ENCODE results near the gene HSD17B3.

DNA sequence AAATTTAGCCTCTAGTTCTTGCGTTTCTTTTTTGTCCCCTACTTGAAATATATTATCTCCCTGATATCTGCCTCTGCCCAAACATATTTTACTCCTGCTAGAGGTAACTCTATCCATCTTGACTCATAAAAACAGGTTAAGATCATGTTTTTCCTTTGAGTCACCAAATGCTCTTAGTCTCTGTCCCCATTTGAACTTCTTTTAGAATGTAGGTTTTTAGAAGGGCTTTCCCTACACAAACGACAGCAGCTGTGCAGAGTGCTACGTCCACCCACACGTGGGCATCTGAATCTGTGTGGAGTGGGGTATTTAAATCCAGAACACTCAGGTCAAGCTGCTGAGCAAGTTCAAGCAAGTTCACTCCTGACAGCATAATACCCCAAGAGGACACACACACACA, 2.2 kb downstream of the HSD17B3 start:
- TF ChIP-seq, protein P1, sequence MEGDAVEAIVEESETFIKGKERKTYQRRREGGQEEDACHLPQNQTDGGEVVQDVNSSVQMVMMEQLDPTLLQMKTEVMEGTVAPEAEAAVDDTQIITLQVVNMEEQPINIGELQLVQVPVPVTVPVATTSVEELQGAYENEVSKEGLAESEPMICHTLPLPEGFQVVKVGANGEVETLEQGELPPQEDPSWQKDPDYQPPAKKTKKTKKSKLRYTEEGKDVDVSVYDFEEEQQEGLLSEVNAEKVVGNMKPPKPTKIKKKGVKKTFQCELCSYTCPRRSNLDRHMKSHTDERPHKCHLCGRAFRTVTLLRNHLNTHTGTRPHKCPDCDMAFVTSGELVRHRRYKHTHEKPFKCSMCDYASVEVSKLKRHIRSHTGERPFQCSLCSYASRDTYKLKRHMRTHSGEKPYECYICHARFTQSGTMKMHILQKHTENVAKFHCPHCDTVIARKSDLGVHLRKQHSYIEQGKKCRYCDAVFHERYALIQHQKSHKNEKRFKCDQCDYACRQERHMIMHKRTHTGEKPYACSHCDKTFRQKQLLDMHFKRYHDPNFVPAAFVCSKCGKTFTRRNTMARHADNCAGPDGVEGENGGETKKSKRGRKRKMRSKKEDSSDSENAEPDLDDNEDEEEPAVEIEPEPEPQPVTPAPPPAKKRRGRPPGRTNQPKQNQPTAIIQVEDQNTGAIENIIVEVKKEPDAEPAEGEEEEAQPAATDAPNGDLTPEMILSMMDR (IDR thresholded peaks at IDR 0.05): no peak
- no peak for TF ChIP-seq EZH2 (IDR thresholded peaks at IDR 0.05)
- TF ChIP-seq EZH2phosphoT487 (IDR thresholded peaks at IDR 0.05): no peak
